ENCODE results near the gene MSRB1.
"Not testable (repeated sequence)": the region's sequence is repeated elsewhere in the genome, so short reads cannot be mapped to it uniquely, and the experiment has no call there.

The MSRB1 gene

DNA sequence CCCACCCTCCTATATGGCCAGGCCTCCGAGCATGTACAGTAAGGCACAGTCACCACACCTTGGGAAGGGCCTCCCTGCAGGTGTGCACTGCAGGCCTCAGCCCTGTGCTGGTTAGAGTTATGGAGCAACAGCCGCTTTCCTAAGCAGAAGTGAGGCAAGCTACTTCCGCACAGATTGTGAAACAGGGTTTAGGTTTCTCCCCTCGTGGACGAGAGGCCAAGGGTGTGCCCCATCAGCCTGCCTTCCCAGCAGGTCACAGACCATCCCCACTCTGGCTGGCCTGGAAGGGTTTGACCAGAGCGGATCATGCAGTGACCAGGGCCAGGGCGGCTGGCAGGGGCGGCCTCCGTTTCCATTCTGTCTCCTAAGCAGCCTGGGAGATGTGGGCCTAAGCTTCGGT lies 4.7 kb downstream of the MSRB1 start:
- peak; percentile 88 for DNase-seq

DNA sequence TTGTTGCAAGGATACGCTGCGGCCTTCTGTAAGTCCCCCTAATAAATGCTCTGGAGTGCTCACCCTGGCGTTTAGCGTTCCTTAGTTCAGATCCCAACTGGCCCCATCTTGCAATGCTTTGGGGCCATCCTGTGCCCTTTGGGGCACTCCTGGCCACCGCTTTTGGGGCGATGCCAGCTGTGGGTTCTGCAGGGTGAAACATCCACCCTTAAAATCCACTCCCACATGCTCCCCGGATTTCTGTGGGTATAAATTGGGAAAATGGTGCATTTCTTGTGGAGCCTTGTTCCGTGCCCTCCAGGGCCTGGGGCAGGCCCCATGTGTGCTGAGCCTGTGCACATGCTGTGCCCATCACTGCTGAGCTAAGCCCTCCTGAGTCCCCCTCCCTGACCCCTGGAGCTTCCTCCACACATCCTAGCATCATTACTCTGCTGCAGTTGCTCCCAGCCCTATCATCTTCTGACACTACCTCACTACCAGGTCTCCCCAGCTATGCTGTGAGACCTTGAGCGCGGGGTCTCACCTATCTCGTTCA lies 6.0 kb downstream of the MSRB1 start:
- no peak for DNase-seq

DNA sequence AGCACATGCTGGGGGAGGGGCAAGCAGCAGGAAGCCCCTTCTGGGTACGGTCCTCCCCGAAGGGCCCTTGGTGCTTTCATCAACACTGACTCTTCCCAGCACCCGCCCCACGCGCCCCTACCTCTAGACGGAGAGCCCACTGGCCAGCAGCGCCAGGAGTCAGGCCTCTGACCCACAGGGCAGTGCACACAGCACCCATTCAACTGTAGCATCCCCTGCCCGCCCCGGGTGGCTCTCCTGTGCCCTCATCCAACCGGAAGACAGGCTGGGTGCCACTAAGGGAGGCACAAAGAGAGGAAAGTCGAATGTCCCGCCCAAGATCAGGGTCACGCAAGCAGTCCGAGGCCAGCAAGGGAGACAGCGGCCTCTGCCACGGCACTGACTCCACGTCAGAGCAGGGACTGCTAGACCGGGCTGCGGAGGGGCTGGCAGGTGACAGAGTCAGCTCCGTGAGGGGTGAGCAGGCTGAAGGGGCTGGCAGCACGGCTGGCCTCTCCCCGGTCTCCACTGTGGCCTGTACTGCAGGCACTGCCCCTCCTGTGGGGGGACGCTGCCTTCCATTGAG lies 9.8 kb downstream of the MSRB1 start:
- no peak for DNase-seq

DNA sequence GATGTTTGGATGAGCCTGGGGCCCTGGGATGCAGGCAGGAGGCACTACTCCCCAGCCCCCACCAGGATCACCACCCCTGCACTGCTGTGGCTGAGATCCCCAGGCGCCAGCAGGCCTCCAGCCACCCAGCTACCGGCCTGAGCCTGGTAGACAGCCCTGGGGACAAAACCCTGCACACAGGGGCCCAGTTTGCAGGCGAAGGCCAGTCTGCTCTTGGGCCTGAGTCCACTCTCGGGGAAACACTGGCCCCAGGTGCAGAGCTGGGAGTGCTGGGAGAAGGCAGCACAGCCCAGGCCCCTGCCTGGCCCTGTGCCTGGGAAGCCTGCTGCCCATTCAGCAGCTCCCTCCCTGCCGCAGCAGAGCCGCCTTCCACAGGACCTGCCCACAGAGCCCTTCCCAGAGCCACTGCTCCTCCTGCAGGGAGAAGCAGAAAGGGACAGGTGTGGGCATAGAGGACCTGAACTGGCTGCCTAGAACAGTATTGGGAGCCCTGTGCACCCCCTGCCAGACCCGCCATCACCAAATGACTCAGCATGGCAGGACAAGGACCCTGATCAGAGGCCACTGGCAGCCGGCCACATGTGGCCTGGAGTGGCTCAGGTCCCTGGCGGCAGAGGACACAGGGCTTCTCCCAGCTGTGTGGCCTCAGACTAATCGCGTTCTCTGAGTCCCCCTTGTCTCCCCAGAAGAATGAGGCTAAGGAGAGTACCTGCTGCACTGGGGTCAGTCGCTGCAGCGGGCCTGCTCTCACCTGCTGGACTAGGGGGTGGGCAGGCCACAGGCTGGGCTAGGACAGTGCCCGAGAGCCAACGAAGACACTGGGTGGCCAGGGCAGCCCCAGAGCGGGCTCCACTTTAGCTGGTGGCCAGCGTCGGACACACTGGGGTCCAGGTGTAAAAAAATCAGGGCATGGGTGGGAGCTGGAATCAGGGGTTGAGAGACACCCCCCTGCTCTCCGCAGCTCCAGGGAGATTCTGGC lies 10.7 kb downstream of the MSRB1 start:
- no peak for DNase-seq

DNA sequence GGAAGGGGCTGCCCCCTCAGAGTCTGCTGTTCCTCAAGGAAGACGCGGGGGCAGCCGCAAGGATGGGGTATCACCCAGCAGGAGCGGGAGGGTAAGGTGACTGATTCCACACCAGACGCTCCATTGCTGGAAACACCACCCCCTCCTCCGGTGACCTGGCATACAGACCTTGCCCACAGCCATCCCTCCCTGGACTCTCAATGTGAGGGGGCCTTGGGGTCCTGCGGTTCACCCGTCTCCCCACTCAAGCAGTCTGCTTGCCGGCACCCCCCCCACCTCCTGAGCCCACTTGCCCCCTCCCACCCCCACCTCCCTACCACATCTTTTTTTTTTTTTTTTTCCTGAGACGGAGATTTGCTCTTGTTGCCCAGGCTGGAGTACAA lies 12.7 kb downstream of the MSRB1 start:
- no peak for DNase-seq

DNA sequence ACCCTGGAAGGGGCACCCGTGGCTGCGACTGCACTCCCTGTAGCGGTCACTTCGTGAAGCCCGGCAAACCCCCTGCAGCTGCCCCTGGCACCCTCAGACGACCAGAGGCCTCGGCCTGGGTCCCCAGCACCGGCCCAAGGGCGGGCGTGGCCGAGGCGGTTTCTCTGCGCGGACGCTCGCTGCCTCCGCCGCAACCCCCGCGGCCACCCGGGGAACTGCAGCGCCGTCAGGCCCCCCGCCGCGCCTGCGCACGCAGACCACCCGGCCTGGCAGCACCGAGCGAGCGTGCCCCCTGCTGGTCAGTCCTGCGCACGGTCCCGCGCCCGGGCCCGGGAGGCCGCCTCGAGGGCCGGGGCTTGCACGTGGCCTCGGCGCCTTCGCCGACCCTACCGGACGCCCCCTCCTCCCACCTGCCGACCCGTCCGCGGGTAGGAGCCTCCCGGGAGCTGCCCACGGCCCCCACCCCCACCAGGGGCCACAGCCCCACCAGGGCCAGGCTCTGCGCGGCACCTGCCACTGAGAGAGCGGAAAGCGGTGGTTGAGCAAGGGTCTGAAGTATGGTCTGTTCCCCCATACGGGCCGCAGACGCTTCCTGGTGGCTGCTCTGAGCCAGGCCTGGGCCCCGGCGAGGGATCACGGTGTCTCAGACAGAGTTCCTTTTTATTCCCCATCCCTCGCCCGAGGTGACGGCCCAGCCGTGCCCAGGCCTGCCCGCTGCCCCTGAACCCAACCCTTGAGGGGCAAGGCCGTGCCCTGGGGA lies 13.2 kb downstream of the MSRB1 start:
- peak; percentile 85 for DNase-seq

DNA sequence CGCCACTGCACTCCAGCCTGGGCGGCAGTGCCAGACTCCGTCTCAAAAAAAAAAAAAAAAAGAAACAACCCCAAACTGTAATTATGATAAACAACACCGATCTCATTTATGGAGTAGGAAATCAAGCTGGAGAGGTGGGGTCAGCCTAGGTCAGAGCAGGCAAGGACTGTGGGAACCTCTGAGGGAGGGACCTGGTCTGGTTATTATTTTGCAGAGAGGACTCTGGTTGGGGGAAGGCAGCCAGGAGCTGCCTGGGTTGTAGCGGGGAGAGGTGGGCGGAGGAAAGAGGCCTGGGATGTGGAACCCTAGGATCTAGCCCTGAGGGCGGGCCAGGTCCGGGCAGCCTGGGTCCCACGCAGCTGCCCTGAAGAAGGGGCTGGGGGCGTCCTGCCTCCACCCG lies 13.9 kb downstream of the MSRB1 start:
- peak; percentile 9 for DNase-seq

DNA sequence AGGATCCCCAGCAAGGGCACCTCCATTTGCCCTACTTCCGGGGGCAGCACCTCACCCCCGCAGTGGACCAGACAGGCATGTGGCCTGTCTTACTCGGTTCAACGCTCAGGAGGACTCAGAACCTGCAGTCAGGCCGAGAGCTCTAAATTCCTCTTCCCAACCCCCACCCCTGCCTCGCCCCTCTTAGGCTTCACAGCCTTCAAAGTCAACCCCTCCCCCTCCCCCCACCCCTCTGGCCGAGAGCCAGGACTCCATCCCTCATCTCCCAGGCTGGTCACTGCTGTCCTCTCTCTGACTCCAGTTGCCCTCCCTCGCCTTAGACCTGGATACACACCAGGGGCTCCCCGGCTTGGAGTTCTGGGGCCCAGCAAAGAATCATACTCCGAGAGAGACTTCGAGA lies 16.7 kb downstream of the MSRB1 start:
- no peak for DNase-seq

DNA sequence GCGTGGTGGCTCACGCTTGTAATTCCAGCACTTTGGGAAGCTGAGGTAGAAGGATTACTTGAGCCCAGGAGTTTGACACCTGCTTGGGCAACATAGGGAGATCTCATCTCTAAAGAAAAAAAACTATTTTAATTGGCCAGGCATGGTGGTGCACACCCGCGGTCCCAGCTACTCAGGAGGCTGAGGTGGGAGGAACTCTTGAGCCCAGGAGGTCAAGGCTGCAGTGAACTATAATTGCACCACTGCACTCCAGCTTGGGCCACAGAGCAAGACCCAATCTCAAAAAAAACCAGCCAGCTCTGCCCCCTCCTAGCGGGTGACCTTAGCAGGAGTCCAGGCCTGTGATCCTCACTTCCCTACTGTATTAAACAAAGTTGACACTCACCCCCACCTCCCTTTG lies 18.9 kb downstream of the MSRB1 start:
- DNase-seq: no peak

DNA sequence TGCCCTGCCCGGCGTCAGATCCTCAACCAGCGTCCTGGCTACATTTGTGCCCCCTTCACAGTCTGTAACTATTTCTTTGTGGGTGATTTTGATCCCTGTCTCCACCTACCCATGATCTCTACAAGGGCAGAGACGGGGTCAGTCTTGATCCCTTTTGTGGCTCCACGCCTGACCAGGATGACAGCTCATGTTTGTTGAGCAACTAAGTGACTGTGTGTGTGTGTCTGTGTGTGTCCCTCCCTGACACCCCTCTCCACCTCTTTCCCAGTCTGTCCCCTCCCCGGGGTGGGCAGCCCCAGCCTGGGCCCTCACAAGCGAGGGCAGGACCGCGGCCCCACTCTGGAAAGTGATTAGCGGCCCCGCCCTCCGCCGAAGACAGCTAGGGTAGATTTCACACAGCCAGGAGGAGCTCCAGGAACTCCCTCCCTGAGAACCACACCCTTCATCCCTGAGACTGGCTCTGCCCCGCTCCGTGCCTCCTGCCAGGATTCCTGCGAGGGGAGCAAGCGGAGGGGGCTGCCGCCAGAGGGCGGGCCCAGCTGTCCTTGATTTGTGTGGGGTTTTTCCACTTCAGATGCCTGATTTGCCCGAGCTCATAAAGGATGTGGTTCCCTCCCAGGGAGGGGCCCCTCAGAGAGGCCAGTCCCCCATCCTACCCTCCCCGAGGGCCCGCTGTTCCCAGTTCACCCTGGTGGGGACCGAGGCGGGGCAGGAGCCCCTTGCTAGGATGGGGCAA lies 19.5 kb downstream of the MSRB1 start:
- DNase-seq: peak; percentile 15

DNA sequence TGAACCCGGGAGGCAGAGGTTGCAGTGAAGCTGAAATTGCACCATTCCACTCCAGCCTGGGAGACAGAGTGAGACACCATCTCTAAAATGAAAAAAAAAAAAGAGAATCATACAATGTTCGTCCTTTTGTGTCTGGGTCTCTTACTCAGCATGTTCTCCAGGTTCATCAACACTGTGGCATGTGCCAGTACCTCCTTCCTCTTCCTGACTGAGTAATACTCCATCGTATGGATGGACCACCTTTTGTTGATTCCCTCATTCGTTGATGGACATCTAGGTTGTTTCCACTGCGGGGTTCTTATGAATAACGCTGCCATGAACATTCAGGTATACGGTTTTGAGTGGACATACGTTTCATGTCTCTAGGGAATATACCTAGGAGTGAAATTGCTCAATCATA lies 20.6 kb downstream of the MSRB1 start:
- no peak for DNase-seq

DNA sequence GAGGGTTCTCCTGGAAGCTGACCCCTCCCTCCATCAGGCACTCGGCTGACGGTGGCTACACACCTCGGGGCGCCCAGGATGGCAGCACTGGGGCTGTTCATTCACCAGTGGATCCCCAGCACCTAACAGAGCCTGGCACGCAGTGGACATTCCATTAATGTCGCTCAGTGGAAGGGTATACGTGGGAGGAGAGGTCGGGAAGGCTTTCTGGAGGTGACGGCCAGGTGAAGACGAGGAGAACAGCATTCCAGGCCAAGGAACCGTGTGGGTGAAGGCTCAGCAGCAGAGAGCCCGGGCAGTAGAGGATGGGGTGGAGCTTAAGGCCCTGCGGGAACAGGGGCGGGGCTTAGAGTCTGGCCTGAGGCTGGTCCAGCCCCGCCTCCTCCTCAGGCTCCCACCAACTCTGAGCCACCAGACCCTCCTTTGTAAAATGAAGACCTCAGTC lies 22.2 kb downstream of the MSRB1 start:
- DNase-seq: peak; percentile 10

DNA sequence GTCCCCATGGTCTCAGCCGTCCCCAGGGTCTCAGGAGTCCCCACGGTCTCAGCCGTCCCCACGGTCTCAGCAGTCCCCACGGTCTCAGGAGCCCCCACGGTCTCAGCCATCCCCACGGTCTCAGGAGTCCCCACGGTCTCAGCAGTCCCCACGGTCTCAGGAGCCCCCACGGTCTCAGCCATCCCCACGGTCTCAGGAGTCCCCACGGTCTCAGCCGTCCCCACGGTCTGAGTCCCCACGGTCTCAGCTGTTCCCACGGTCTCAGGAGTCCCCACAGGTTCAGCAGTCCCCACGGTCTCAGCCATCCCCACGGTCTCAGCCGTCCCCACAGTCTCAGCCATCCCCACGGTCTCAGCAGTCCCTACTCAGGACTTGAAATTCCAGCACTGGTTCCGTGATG lies 22.9 kb downstream of the MSRB1 start:
- not testable (repeated sequence) for DNase-seq

DNA sequence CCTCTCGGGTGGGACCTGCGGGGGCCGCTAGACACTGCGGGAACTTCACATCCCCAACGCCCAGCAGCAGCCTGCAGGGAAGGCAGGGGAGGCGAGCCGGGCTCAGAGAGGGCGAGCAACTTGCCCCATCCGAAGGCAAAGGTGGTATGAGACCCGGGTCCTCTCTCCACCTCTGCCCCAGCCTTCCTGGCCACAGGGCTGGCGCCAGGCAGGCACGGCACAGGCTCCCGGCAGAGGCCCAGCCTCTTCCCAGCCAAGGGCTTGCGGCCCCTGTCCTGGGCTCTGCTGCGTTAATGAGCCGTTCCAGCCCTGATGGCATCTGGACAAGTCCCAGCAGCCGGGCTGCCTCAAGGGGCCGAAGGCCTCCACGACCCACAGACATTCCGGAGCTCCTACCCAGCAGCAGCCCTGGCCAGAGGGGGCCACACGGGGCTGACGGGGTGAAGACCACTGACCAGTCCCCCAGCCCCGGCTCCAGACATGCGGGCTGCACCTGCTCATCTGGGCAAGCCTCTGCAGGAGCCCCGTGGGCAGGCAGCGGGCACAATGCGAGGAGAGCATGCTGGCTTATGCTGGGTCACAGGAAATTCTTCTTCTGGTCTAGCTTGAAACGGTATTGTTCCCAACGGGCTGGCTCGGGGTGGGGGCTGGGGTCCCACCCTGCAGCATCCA lies 23.5 kb downstream of the MSRB1 start:
- no peak for DNase-seq

DNA sequence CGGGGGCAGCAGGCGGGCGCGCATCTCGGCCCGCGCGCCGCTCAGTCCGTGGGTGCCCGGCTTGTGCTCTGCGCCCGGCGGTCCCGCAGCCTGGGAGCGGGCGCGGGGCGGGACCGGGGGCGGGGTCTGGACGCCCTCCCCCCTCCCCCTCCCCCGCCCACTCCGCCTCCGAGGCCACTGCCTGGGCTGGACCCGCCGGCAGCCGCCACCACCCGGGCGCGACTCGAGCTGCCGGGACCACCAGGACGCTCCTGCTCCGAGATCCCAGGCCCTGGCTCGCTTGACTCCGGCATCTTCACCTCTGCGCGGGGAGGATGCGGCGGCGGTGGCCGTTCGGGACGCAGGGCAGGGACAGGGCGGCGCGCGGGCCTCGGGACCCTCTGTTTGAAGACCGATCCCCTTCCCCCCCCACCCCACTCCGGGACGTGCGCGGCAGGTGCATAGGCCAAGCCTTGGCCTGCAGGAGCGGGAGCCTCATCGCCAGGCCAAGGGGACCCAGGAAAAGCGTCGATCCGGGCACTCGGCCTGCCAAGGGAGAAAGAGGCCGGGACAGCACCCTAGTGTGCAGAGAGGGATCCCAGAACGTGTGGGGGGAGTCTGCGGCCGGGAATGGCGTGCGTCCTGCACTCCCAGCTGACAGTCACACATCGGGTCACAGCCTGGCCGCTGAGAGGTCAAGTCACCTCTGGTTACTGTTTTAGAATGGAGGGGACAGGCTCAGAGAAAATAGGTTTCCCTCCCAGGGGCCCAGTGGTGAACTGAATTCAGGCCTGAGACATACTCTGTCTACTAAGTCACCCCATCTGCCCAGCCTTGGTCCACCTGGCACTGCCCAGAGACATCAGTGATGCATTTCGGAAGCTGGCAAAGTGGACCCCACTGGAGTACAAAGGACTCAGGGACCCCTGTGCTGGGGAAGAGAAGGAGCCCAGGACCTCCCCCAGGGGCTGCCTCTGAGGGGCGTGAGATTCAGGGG lies 24.4 kb downstream of the MSRB1 start, which contains the start of gene HS3ST6:
HS3ST6 (minus strand) TSS at position 65 of the 976 bp plus-strand sequence. CDS start 92 bp downstream, outside the sequence.
- DNase-seq: no peak

DNA sequence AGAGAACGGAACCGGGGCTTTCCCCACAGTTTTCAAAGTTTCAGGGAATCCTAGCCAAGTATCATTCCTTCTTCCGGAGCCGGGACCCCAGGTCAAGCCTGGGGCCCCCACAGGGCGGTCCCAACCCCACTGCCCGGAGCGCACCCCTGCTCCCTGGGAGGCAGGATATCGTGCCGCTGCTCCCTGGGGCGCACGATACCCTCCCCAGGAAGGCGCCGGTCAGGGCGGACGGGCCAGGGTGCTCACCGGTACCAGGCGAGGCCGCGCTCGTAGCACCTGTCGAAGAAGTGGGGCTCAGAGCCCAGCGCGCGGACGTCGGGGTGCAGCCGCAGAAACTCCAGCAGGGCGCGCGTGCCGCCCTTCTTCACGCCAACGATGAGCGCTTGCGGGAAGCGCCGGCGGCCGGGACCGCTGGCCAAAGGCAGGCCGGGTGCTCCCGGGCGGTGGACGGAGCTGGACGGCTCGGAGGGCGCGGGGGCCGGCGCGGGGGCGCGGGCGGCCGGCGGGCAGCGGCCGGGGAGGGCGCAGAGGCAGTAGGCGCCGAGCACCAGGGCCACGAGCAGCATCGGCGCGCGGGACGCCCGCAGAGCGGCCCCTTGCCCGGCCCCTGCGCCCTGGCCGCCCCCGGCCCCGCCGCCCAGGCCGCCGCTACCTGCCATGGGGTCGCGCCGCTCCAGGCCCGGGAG lies 25.2 kb downstream of the MSRB1 start:
- DNase-seq: no peak

DNA sequence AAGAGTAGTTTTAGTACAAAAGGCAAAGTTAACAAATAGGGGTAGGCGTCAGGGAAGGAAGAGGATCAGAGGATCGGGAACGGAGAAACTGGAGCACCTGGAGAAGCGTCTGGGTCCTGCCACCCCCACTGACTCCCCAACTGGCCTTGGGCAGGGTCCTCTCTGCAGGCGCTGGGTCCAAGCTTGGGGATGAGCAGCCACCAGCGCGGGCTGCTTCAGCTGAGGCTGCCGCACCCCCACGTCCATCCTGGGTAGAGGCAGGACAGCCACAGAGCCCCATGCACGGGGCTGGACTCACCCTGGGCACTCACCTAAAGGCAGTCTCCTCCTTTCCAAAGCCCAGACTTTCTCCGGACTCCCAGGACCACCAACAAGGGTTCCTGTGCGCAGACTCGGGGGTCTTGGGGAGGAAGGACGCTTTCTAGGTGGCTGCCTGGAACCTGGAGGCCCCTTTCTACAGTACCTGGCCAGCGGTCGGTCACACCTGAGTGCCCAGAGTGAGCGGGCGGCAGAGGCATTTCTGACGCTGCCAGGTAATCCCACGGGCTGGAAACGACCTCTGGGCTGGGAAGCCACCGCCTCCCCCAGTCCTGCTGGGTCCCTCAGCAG lies 25.8 kb downstream of the MSRB1 start:
- no peak for DNase-seq

DNA sequence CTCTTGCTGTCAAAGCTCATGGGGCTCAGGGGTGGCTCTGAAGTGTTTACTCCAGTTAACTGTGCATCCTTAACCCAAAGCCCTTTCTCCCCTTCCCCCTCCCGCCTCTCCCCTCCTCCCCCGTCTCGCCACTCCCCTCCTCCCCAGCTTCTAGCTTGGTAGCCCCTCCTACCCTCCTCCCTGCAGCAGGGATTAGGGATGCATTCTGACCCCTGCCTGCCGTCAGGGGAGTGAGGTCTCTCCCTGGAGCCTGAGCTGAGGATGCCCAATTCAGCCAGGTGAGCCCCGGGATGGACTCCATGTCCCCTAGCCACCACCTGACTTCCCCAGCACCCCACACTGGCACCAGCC lies 26.4 kb downstream of the MSRB1 start:
- no peak for DNase-seq

DNA sequence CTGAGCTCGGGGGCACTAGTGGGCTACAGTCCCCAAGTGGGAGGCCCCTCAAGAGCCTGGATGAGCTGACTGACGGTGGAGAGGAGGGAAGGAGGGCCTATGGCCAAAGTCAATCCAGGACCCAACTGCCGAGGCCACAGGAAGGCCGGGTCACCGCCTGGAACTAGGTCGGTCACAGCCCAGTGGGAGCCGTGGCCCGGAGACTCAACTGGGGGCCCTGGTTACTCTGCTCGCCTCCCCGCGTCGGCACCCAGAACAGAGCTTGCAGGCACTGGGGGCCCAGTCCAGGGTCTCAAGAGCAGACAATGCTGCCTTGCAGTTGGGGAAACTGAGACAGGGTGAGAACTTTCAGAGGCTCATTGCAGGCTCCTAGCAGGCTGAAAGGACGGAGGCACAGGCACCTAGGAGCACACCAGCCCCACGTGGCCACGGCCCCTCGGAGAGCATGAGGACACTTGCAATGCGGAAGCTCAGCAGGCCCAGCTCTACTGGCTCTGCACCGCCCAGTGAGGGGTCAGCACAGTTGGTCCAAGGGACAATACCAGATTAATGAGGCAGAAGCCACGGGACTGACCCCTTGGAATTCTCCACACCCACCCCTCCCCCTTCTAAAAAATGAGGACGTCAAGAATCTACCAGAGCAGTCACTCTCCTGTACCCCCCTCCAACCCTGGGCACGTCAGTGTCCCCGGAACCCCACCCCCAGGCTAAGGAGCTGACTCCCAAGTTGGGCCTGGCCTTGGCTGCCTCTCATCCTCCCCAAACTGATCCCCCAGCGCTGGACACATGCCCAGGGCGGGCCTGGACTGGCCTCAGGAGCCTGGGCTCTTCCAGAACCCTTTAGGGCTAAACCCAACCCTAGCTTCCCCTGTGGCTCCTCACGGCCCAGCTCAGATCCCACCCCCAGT lies 27.0 kb downstream of the MSRB1 start:
- no peak for DNase-seq

All from inflammatory macrophage treated with lipopolysaccharide for 4 hours (primary cell).